HL-60 (cell line): ENCODE results near the gene CES3.

Source experiments
- CTCF ChIP-seq: IDR thresholded peaks from one replicate; pipeline ENCODE4 v1.5.1; 2011; ENCODE audit warnings: low read length, control low read depth, inconsistent platforms; ENCODE audit not compliant: insufficient read depth
- GABPA ChIP-seq: IDR thresholded peaks from 2 replicates; pipeline ENCODE4 v1.6.1; 2012; ENCODE audit warnings: low read depth
- POLR2AphosphoS5 ChIP-seq: IDR thresholded peaks from 2 replicates; pipeline ENCODE4 v1.6.1; 2012; ENCODE audit warnings: low read depth
- REST ChIP-seq: IDR thresholded peaks from 2 replicates; pipeline ENCODE4 v1.6.1; 2012; ENCODE audit warnings: low read depth; ENCODE audit not compliant: insufficient replicate concordance
- SPI1 ChIP-seq: IDR thresholded peaks from 2 replicates; pipeline ENCODE4 v1.6.1; 2012; ENCODE audit warnings: low read depth, mild to moderate bottlenecking, borderline replicate concordance

- TF ChIP-seq CTCF (no peak), GABPA (no peak), REST (no peak), POLR2AphosphoS5 (no peak), SPI1 (no peak)
These were observed 18.1 kb upstream of the CES3 start for GRCh38 chr16:66942981-66943380.
